MCF 10A (cell line): ENCODE measurements around the gene KRT71. TPM values are rescaled to one million over a fixed set of nuclear protein-coding genes. Genes with fewer than 3 reads are reported as not detected.

Experiments
- BruUV-seq: library from RNA; stranded (reverse); fragments of 400-500 nt; replicated peaks from 2 replicates; lab custom pipeline; 2021; lab: Mats Ljungman, UMichigan
- CTCF ChIA-PET: fragments of 300-600 bp; sonication (Branson Sonifier 250); formaldehyde crosslinking; extraction: SDS; loops from one replicate; lab custom pipeline; 2021; ENCODE audit warnings: antibody characterized with exemption, inconsistent platforms; lab: Yijun Ruan, JAX
- POLR2A ChIA-PET: fragments of 300-600, 350-650 bp; sonication (Branson Sonifier 250); formaldehyde crosslinking; extraction: SDS; loops from one replicate; lab custom pipeline; 2020; ENCODE audit warnings: antibody characterized with exemption, inconsistent platforms; lab: Yijun Ruan, JAX
- DNase-seq: peaks from one replicate; pipeline ENCODE4 v3.0.0-alpha.2; 2018; ENCODE audit not compliant: unreplicated experiment
- H3K27ac Mint-ChIP-seq: one replicate; pipeline ENCODE4 v1.8.0; 2022; ENCODE audit warnings: mild to moderate bottlenecking, low read depth, mixed read lengths; ENCODE audit not compliant: unreplicated experiment
- H3K27me3 Mint-ChIP-seq: one replicate; pipeline ENCODE4 v1.8.0; 2022; ENCODE audit warnings: mixed read lengths; ENCODE audit not compliant: insufficient read depth, unreplicated experiment
- H3K36me3 Mint-ChIP-seq: one replicate; pipeline ENCODE4 v1.8.0; 2022; ENCODE audit warnings: mild to moderate bottlenecking, moderate library complexity, mixed read lengths; ENCODE audit not compliant: insufficient read depth, unreplicated experiment
- H3K4me1 Mint-ChIP-seq: one replicate; pipeline ENCODE4 v1.8.0; 2022; ENCODE audit warnings: mixed read lengths; ENCODE audit not compliant: insufficient read depth, unreplicated experiment
- H3K4me3 Mint-ChIP-seq: one replicate; pipeline ENCODE4 v1.8.0; 2022; ENCODE audit warnings: mild to moderate bottlenecking, moderate library complexity, mixed read lengths; ENCODE audit not compliant: unreplicated experiment
- H3K9me3 Mint-ChIP-seq: one replicate; pipeline ENCODE4 v1.8.0; 2022; ENCODE audit warnings: mixed read lengths; ENCODE audit not compliant: unreplicated experiment
- CTCF ChIP-seq: fragments of 200-600 bp; IDR thresholded peaks from one replicate; pipeline ENCODE4 v1.8.0; 2022; ENCODE audit warnings: antibody characterized with exemption, mild to moderate bottlenecking; ENCODE audit not compliant: unreplicated experiment
- intact Hi-C: fragments of 100-400 bp; cut with micrococcal nuclease; formaldehyde crosslinking; loops from 2 replicates; pipeline ENCODE4 v1.14.1; 2022
- total RNA-seq: library from RNA; stranded (reverse); gene quantifications from 2 replicates; pipeline ENCODE4 v1.2.3, GENCODE V29; 2022

Gene KRT71
- total RNA-seq, 1 experiment from 2014 or later, result not detected

GRCh38 chr12:52559979-52560378 lies 7.0 kb upstream of the KRT71 start:
- Mint-ChIP-seq H3K4me3 (no peak overlapping the region), H3K27ac (no peak overlapping the region), H3K27me3 (peaks cover 25% of the 10 kb centered on the region), H3K36me3 (no peaks in the 10 kb centered on the region), H3K4me1 (no peaks in the 10 kb centered on the region), H3K9me3 (no peaks in the 10 kb centered on the region)
- intact Hi-C loops, result no loop called here
- no peak for DNase-seq
- CTCF ChIA-PET, result no interaction called here
- BruUV-seq, result no TSS peak
- TF ChIP-seq CTCF, result no peak
- POLR2A ChIA-PET, result no interaction called here

GRCh38 chr12:52558781-52559445 lies 6.0 kb upstream of the KRT71 start:
- Mint-ChIP-seq H3K36me3 (no peaks in the 10 kb centered on the region), H3K27ac (no peak overlapping the region), H3K4me3 (no peak overlapping the region), H3K27me3 (peaks cover 25% of the 10 kb centered on the region), H3K9me3 (no peaks in the 10 kb centered on the region), H3K4me1 (no peaks in the 10 kb centered on the region)
- DNase-seq, result no peak
- intact Hi-C loops, result no loop called here
- no peak for TF ChIP-seq CTCF
- ChIA-PET CTCF (no interaction called here), POLR2A (no interaction called here)
- no TSS peak for BruUV-seq

GRCh38 chr12:52557476-52557875 lies 4.5 kb upstream of the KRT71 start:
- DNase-seq, result no peak
- CTCF ChIA-PET, result interaction anchor here (0.7 to 1.0 kb wide), 2 partner anchors 26 to 706 kb away, joined by 4 read pairs; no protein-coding TSS in a partner anchor
- intact Hi-C loops, result no loop called here
- Mint-ChIP-seq H3K27me3 (peaks cover 25% of the 10 kb centered on the region), H3K4me3 (no peak overlapping the region), H3K27ac (no peak overlapping the region), H3K36me3 (no peaks in the 10 kb centered on the region), H3K4me1 (no peaks in the 10 kb centered on the region), H3K9me3 (no peaks in the 10 kb centered on the region)
- POLR2A ChIA-PET, result no interaction called here
- BruUV-seq, result no TSS peak
- no peak for TF ChIP-seq CTCF

GRCh38 chr12:52555577-52555976 lies 2.6 kb upstream of the KRT71 start:
- CTCF ChIA-PET, result interaction anchor here (0.6 to 1.4 kb wide), 4 partner anchors 22 to 471 kb away, joined by 3 to 6 read pairs (median 4); no protein-coding TSS in a partner anchor
- intact Hi-C loops, result no loop called here
- peaks cover 25% of the 10 kb centered on the region for H3K27me3 Mint-ChIP-seq

More at GRCh38 chr12:52555577-52555976, 2.6 kb upstream of the KRT71 start:
- Mint-ChIP-seq H3K4me1 (no peaks in the 10 kb centered on the region), H3K27ac (no peak overlapping the region), H3K4me3 (no peak overlapping the region), H3K9me3 (no peaks in the 10 kb centered on the region), H3K36me3 (no peaks in the 10 kb centered on the region)
- DNase-seq, result no peak
- POLR2A ChIA-PET, result no interaction called here
- BruUV-seq, result no TSS peak
- TF ChIP-seq CTCF, result no peak
